HG03521 (cell line): ENCODE data around the gene AVL9.
"Not testable (repeated sequence)": the region's sequence is repeated elsewhere in the genome, so short reads cannot be mapped to it uniquely, and the experiment has no call there.

ENCODE experiments used
- ATAC-seq: cut with Tn5 transposase; IDR thresholded peaks from one replicate; pipeline ENCODE4 v1.9.1; 2021; ENCODE audit warnings: mild to moderate bottlenecking, moderate library complexity; ENCODE audit not compliant: unreplicated experiment

Gene AVL9

GRCh38 chr7:32495298-32496051 is at the start of gene AVL9:
AVL9 (plus strand) TSS chr7:32495489; CDS start chr7:32495710, 221 bp downstream.
- peak; percentile 98 for ATAC-seq

DNA sequence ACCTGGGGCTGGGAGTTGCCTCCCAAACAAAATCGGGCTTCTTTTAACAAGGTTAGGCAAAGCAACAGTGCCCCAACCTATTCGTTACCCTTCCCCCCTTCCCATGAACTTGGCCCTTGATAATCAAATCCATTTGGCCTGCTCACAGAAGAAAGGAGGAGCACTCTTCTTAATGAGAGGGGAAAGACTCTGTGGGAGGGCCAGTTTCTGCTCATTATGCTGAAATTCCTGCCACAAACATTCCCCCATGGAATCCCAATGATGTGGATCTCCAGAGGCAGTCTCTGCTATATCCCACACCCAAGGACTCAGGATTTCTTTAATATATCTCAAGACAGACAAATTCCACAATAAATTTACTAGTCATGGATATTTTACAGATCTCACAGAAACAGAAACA is 48.1 kb upstream of the AVL9 start:
- ATAC-seq: no peak

- ATAC-seq: no peak
Observed at GRCh38 chr7:32453341-32454011, 41.8 kb upstream of the AVL9 start.

GRCh38 chr7:32458025-32458424 is 37.3 kb upstream of the AVL9 start:
- no peak for ATAC-seq

DNA sequence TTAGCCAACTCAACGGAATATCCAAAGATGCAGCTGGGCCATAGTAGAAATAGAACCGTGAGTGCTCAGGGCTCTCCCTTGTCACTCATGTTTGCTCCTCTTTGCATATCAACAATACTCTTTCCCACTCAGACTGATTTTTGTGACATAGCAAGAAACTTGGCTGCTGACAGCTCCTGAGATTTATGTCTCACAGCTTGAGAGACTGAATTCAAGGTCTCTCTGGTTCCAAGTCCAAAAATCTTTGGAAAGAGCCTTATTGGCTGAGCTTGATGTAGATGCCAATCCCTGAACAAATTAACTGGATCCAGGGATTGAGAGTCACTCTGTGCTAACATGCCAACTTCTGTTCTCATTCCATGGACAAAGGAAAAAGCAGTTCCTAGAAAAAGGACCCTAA is 35.5 kb upstream of the AVL9 start:
- no peak for ATAC-seq

GRCh38 chr7:32461484-32461883 is 33.8 kb upstream of the AVL9 start:
- no peak for ATAC-seq

DNA sequence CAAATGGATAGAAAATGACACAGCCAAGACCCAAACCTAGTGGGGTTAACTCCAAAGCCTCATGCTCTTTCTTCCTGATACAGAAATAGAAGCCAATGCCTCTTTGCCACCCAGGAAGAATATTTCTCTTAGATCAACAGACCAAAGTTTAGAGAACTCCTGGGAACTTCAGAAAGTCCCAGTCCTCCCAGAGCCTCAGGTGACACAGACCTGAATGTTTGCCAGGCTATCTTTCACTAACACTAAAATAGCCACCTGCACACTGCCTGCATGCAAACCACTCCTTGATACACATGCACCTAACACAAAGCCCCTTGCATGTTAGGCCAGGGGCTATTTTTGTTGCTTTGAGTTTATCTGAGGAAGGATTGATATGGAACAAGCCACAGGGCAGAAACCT is 32.8 kb upstream of the AVL9 start:
- ATAC-seq: no peak

- no peak for ATAC-seq
Observed at GRCh38 chr7:32462977-32463376, 32.3 kb upstream of the AVL9 start.

DNA sequence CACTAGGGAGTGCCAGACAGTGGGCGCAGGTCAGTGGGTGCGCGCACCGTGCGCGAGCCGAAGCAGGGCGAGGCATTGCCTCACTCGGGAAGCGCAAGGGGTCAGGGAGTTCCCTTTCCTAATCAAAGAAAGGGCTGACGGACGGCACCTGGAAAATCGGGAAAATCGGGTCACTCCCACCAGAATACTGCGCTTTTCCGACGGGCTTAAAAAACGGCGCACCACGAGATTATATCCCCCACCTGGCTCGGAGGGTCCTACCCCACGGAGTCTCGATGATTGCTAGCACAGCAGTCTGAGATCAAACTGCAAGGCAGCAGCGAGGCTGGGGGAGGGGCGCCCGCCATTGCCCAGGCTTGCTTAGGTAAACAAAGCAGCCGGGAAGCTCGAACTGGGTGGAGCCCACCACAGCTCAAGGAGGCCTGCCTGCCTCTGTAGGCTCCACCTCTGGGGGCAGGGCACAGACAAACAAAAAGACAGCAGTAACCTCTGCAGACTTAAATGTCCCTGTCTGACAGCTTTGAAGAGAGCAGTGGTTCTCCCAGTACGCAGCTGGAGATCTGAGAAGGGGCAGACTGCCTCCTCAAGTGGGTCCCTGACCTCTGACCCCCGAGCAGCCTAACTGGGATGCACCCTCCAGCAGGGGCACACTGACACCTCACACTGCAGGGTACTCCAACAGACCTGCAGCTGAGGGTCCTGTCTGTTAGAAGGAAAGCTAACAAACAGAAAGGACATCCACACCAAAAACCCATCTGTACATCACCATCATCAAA is 30.5 kb upstream of the AVL9 start:
- not testable (repeated sequence) for ATAC-seq

- not testable (repeated sequence) for ATAC-seq
Observed at GRCh38 chr7:32470004-32470403, 25.3 kb upstream of the AVL9 start.

- ATAC-seq: no peak
Observed at GRCh38 chr7:32470871-32471270, 24.4 kb upstream of the AVL9 start.

GRCh38 chr7:32472015-32472414 is 23.3 kb upstream of the AVL9 start:
- no peak for ATAC-seq

DNA sequence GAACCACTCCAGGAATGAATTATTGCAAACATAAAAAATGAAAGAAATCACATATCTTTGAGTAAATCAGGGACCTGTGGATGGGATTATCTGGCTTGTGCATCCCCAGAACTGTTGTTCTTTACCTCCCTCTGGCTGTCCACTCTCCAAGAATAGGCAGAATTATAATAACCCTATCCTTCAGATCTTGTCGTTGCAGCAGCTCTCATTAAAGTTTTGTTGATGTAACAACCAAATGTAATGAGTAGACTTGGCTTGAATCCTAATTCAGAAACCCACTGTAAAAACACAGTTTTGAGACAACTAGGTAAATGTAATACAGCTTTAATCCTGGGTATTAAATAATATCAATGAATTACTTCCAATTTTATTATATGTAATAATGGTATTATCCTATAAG is 21.3 kb upstream of the AVL9 start:
- no peak for ATAC-seq

DNA sequence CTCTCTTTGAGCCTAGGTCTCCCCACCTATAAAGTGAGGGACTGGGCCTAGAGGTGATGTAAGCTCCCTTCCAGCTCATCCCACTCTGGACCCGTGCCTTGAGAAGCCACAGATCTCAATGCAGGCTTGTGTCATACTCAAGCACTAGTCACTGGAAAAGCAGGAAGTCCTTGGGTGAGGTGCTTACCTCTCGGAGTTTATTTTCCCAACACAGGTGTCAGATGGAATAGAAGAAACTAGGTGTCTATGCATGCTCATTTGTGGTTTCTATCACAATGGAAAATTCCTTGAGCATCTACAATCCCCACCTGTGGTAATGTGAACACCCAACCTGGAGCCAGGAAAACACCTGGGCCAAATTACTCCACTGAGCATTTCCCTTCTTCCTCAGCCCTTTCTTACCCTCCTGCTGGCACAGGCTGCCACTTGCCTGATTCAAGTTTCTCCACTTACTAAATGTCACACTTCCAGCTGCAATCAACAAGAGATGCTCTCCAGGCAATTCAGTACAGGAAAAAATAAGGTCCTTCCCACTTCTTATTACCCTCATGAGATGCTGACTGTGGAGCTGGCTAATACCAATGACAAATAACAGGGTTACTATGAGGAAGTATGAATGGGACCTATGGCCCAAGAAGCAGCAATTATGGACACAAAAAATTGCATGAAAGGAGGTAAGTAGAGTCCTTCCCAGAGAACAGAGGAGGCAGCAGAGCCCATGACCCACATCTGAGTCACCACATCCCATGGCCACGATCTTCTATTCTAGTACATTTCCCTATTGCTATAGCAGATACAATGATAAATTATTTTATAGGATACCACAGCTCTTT is 18.3 kb upstream of the AVL9 start:
- no peak for ATAC-seq

GRCh38 chr7:32477649-32477980 is 17.7 kb upstream of the AVL9 start:
- ATAC-seq: no peak

DNA sequence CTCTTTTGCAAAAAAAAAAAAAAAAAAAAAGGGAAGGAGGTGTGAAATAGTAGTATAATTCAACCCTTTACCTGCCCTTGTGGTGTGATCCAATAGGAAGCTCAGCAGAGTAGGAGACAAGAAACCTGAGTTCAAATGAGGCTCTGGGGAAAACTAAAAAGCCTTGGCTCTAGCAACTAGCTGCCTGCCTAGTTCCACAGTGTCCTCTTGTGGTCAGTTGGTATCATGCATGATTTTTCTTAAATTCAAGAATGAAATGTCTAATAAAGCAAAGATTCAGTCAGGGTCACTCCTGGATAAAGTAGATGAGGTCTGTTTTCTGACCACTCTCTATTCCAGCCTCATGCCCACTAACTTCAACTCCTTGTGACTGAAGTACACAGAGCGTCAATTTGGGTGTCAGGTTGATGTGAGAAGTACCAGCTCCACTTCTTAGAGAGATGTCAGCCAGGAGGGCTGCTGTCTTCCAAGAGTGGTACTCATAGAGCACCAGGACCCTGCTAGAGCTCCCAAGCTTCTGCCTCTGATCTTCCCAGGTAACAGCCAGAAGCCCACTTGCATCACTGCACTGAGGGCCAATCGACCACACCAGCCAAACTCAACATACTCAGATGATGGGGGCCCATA is 15.6 kb upstream of the AVL9 start:
- ATAC-seq: no peak

DNA sequence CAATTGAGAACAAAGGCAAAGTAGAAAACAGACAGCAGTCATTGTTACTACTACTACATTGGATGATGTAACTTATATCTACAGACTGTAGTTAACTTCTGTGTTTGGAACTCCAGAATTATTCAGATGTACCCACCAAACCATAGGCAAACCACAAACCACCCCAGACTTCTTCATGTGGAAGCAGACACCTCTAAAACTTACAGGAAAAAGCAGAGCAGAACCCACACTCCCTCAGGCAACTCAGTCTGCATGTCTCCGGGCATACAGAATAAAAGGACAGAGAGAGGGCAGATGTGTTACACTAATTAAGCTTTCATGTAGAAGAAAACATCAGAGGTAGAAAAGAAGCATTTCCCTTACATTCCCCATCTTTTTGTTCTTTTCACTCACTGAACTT is 14.1 kb upstream of the AVL9 start:
- ATAC-seq: no peak

GRCh38 chr7:32481921-32482320 is 13.4 kb upstream of the AVL9 start:
- no peak for ATAC-seq

GRCh38 chr7:32489788-32490126 is 5.5 kb upstream of the AVL9 start:
- ATAC-seq: peak; percentile 8

DNA sequence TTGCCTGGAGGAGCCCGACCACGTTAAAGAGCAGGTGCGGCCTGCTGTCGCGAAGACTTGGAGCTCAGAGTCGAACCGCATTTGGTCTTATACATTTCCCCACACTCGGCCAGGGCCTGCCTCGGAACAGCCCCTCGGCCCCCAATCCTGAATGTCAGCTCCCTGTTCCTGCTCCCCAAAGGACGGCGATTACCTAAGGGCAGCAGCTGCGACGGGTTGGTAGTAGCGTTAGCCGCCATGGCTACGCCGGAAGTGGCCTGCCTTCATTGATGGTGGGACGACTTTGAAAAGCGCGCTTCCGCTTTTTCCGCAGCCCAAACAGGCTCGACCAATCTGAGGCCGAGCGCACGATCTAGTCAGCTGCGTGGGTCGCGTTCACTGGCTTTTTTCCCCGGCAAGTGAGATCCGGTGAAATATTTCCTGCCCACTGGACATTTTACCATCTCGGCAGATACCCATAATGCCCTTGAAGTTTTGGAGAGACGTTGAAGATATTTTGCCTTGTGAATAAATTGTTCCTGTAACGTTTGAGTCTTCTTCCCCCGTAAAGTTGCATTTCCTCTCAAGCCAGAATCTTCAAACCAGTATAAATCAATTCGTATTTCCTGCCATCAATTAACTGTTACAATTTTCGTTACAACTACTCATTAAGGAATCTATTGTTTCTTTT is 5.0 kb upstream of the AVL9 start, which contains the start of gene LSM5:
TSS of gene LSM5 (minus strand) at position 254 of the 670 bp plus-strand sequence. CDS start at position 239, 15 bp downstream.
- peak; percentile 83 for ATAC-seq
